A673 (cell line): ENCODE data around the gene HDDC2. TPM values are rescaled to one million over a fixed set of nuclear protein-coding genes. Genes with fewer than 3 reads are reported as not detected.

Experiments used
- BruUV-seq: library from RNA; stranded (reverse); fragments of 400-500 nt; replicated peaks from 2 replicates; lab custom pipeline; 2021; lab: Mats Ljungman, UMichigan
- CTCF ChIA-PET: fragments of 300-600 bp; sonication (Branson Sonifier 250); formaldehyde crosslinking; loops from one replicate; lab custom pipeline; 2022; ENCODE audit warnings: antibody characterized with exemption; lab: Charles Lee
- POLR2A ChIA-PET: fragments of 300-600 bp; sonication (Branson Sonifier 250); formaldehyde crosslinking; loops from one replicate; lab custom pipeline; 2022; ENCODE audit warnings: antibody characterized with exemption; ENCODE audit not compliant: low non-redundant PET; lab: Charles Lee
- DNase-seq: peaks from one replicate; pipeline ENCODE4 v3.0.0-alpha.2; 2015; ENCODE audit warnings: low spot score
- H3K27ac ChIP-seq: fragments of 200-600 bp; sonication (generic); 2 replicates; pipeline ENCODE4 v1.5.1; 2016; ENCODE audit warnings: mixed run types, low read depth, mild to moderate bottlenecking, mixed read lengths, antibody characterized with exemption, low read length; ENCODE audit not compliant: poor library complexity, severe bottlenecking
- H3K27me3 ChIP-seq: fragments of 200-600 bp; sonication (generic); replicated peaks from 2 replicates; pipeline ENCODE4 v1.6.1; 2017; ENCODE audit warnings: mixed run types, low read depth, mild to moderate bottlenecking, mixed read lengths, antibody characterized with exemption, low read length; ENCODE audit not compliant: insufficient read depth, poor library complexity
- H3K36me3 ChIP-seq: fragments of 200-600 bp; sonication (generic); 2 replicates; pipeline ENCODE4 v1.6.1; 2016; ENCODE audit warnings: mixed run types, mild to moderate bottlenecking, mixed read lengths, antibody characterized with exemption, low read length; ENCODE audit not compliant: insufficient read depth, poor library complexity, severe bottlenecking
- H3K4me1 ChIP-seq: fragments of 200-600 bp; sonication (generic); 2 replicates; pipeline ENCODE4 v1.6.1; 2017; ENCODE audit warnings: mixed run types, mild to moderate bottlenecking, mixed read lengths, antibody characterized with exemption, low read length; ENCODE audit not compliant: insufficient read depth, poor library complexity, severe bottlenecking
- H3K4me3 ChIP-seq: fragments of 200-600 bp; sonication (generic); 2 replicates; pipeline ENCODE4 v1.5.1; 2016; ENCODE audit warnings: low read depth, mixed run types, mild to moderate bottlenecking, mixed read lengths, low read length; ENCODE audit not compliant: poor library complexity, severe bottlenecking
- H3K9me3 ChIP-seq: fragments of 200-600 bp; sonication (generic); 2 replicates; pipeline ENCODE4 v1.6.1; 2016; ENCODE audit warnings: mixed run types, low read depth, mild to moderate bottlenecking, mixed read lengths, antibody characterized with exemption, low read length; ENCODE audit not compliant: poor library complexity, severe bottlenecking
- EZH2 ChIP-seq: fragments of 200-600 bp; sonication (generic); IDR thresholded peaks from 2 replicates; pipeline ENCODE4 v1.6.1; 2017; ENCODE audit warnings: borderline replicate concordance, low read depth, mild to moderate bottlenecking, mixed read lengths, antibody characterized with exemption, low read length; ENCODE audit not compliant: poor library complexity, severe bottlenecking
- intact Hi-C: fragments of 100-400 bp; cut with micrococcal nuclease; formaldehyde crosslinking; loops from one replicate; pipeline ENCODE4 v1.10.0; 2022; ENCODE audit not compliant: unreplicated experiment
- total RNA-seq: library from RNA; stranded (reverse); gene quantifications from 2 replicates; pipeline ENCODE4 v1.2.3, GENCODE V29; 2021
- TF ChIP-seq, protein P1 (sequence below): fragments of 300-800, 200-600 bp; sonication (generic); conservative IDR thresholded peaks from 2 replicates; pipeline ENCODE4 v1.5.1; 2017; ENCODE audit warnings: low read depth, mild to moderate bottlenecking, antibody characterized with exemption, low read length, moderate library complexity, mixed read lengths

Gene HDDC2
- total RNA-seq, 1 experiment from 2014 or later = 87.6 TPM

DNA sequence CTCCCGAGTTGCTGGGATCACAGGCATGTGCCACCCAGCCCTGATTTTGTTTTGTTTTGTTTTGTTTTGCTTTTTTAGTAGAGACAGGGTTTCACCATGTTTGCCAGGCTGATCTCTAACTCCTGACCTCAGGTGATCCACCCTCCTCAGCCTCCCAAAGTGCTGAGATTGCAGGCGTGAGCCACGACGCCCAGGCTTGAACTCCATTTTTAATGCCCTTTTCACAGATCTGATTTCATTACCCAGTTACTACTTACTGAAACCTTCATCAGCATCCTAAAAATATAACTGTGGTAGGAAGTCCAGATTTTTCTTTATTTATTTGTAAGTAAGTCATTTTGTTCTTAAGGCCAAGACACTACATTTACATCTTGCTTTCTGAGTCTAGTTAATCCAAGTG, 64.0 kb downstream of the HDDC2 start:
- TF ChIP-seq EZH2 = no peak
- TF ChIP-seq, protein P1, sequence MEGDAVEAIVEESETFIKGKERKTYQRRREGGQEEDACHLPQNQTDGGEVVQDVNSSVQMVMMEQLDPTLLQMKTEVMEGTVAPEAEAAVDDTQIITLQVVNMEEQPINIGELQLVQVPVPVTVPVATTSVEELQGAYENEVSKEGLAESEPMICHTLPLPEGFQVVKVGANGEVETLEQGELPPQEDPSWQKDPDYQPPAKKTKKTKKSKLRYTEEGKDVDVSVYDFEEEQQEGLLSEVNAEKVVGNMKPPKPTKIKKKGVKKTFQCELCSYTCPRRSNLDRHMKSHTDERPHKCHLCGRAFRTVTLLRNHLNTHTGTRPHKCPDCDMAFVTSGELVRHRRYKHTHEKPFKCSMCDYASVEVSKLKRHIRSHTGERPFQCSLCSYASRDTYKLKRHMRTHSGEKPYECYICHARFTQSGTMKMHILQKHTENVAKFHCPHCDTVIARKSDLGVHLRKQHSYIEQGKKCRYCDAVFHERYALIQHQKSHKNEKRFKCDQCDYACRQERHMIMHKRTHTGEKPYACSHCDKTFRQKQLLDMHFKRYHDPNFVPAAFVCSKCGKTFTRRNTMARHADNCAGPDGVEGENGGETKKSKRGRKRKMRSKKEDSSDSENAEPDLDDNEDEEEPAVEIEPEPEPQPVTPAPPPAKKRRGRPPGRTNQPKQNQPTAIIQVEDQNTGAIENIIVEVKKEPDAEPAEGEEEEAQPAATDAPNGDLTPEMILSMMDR = no peak
- peaks cover 2% of the 10 kb centered on the region for H3K4me1 ChIP-seq
- no TSS peak for BruUV-seq
- H3K4me3 ChIP-seq = no peak overlapping the region
- POLR2A ChIA-PET = no interaction called here
- H3K9me3 ChIP-seq = peaks cover 5% of the 10 kb centered on the region
- no peaks in the 10 kb centered on the region for H3K27me3 ChIP-seq
- no peak overlapping the region for H3K27ac ChIP-seq
- intact Hi-C loops = no loop called here
- no peak for DNase-seq
- CTCF ChIA-PET = no interaction called here
- H3K36me3 ChIP-seq = no peaks in the 10 kb centered on the region

DNA sequence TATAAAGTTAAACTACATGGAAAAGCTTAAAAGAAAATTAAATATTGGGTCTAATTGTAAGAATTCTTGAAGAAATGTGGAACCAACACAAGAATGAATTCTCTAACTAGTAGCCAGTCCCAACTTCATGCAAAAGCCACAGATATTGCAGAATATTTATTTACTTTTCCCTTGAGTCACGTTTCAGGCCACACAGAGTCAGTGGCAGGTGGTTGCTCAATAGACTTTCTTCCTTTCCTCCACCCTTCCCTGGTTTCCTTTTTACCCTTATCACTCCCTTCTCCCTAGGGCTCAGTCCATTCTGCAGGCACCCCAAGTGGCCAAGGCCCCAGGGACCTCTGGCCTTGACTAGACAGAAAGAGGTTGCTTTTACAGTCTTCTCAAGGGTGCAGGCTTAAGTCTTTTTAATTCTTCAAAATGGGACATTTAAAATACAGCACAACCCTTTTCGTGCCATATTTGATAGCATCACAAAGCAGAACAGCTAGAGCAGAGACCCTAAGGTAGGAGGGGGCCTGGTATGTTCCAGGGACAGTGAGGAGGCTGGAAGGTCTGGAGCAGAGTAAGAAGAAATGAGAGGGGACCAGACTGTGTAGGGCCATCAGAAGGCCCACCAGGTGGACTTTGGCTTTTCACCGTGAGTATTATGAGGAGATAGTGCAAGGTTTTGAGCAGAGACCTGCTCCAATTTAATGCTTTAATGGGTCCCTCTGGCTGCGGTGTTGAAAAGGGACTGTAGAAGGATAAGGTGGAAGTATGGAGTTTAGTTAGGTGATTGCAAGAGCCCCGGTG, 65.0 kb downstream of the HDDC2 start:
- CTCF ChIA-PET = no interaction called here
- POLR2A ChIA-PET = no interaction called here

DNA sequence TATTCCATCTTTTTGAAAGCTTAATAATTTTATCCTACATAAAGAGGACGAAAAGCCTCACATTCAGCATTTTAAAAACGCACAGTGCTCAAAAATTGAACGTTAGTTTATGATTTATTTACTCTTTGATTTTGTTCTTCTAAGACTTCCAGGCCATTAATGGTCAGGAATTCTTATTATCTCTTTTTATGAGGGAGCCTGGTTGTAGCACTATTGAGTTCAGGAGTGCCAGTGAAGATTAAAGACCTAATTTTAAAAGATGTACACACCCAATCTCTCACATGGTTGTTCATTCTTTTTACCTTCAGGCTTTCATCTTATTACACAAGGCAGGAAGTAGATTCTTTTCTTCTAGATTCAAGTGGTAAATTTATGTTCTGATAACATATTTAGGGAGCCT, 68.6 kb downstream of the HDDC2 start:
- DNase-seq = no peak
- BruUV-seq = no TSS peak
- H3K36me3 ChIP-seq = no peaks in the 10 kb centered on the region
- H3K4me3 ChIP-seq = no peak overlapping the region
- H3K9me3 ChIP-seq = no peaks in the 10 kb centered on the region
- intact Hi-C loops = no loop called here
- CTCF ChIA-PET = no interaction called here
- TF ChIP-seq, protein P1 = no peak
- no peak for TF ChIP-seq EZH2
- no peaks in the 10 kb centered on the region for H3K27me3 ChIP-seq
- POLR2A ChIA-PET = no interaction called here
- no peak overlapping the region for H3K27ac ChIP-seq
- peaks cover 3% of the 10 kb centered on the region for H3K4me1 ChIP-seq

More for the DNA sequence above, 65.0 kb downstream of the HDDC2 start:
- H3K27me3 ChIP-seq = no peaks in the 10 kb centered on the region
- no TSS peak for BruUV-seq
- H3K4me3 ChIP-seq = no peak overlapping the region
- no peak overlapping the region for H3K27ac ChIP-seq
- DNase-seq = no peak
- H3K4me1 ChIP-seq = peaks cover 3% of the 10 kb centered on the region
- intact Hi-C loops = no loop called here
- TF ChIP-seq, protein P1 = no peak
- TF ChIP-seq EZH2 = no peak
- H3K9me3 ChIP-seq = no peaks in the 10 kb centered on the region
- no peaks in the 10 kb centered on the region for H3K36me3 ChIP-seq
